Caco-2 (cell line): ENCODE results near the gene BASP1. TPM values are rescaled to one million over a fixed set of nuclear protein-coding genes. Genes with fewer than 3 reads are reported as not detected.

ENCODE experiments used
- BruUV-seq: library from RNA; stranded (reverse); fragments of 400-500 nt; replicated peaks from 2 replicates; lab custom pipeline; 2021; lab: Mats Ljungman, UMichigan
- CTCF ChIA-PET: fragments of 300-600 bp; sonication (Branson Sonifier 250); formaldehyde crosslinking; loops from one replicate; lab custom pipeline; 2022; ENCODE audit warnings: antibody characterized with exemption; lab: Charles Lee
- POLR2A ChIA-PET: fragments of 300-600 bp; sonication (Branson Sonifier 250); formaldehyde crosslinking; loops from one replicate; lab custom pipeline; 2022; ENCODE audit warnings: antibody characterized with exemption; lab: Charles Lee
- DNase-seq, 2 experiments: peaks; one replicate each; pipeline versions ENCODE4 v3.0.0 to v3.0.0-alpha.2; 2020 to 2022
- H3K27me3 ChIP-seq: replicated peaks from 2 replicates; pipeline ENCODE4 v1.6.0; 2011; ENCODE audit warnings: low read length; ENCODE audit not compliant: control insufficient read depth, insufficient read depth
- H3K36me3 ChIP-seq: 2 replicates; pipeline ENCODE4 v1.5.1; 2011; ENCODE audit warnings: low read length; ENCODE audit not compliant: control insufficient read depth, insufficient read depth
- H3K4me1 ChIP-seq: fragments of 250-450 bp; sonication (Bioruptor Pico); 2 replicates; pipeline ENCODE4 v1.5.1; 2020; ENCODE audit warnings: mild to moderate bottlenecking
- H3K4me3 ChIP-seq: 2 replicates; pipeline ENCODE4 v1.5.1; 2011; ENCODE audit warnings: low read depth, mild to moderate bottlenecking, control low read depth, low read length
- H3K9me3 ChIP-seq: fragments of 250-450 bp; sonication (Bioruptor Pico); 2 replicates; pipeline ENCODE4 v1.5.1; 2020; ENCODE audit warnings: mild to moderate bottlenecking, moderate library complexity
- H3K27ac Mint-ChIP-seq: one replicate; pipeline ENCODE4 v1.8.0; 2022; ENCODE audit warnings: mixed read lengths; ENCODE audit not compliant: unreplicated experiment
- H3K27me3 Mint-ChIP-seq: one replicate; pipeline ENCODE4 v1.8.0; 2022; ENCODE audit warnings: mixed read lengths; ENCODE audit not compliant: insufficient read depth, unreplicated experiment
- H3K36me3 Mint-ChIP-seq: one replicate; pipeline ENCODE4 v1.8.0; 2022; ENCODE audit warnings: mild to moderate bottlenecking, mixed read lengths; ENCODE audit not compliant: insufficient read depth, unreplicated experiment
- H3K4me1 Mint-ChIP-seq: one replicate; pipeline ENCODE4 v1.8.0; 2022; ENCODE audit warnings: low read depth, mixed read lengths; ENCODE audit not compliant: unreplicated experiment
- H3K4me3 Mint-ChIP-seq: one replicate; pipeline ENCODE4 v1.8.0; 2022; ENCODE audit warnings: mild to moderate bottlenecking, moderate library complexity, mixed read lengths; ENCODE audit not compliant: unreplicated experiment
- H3K9me3 Mint-ChIP-seq: one replicate; pipeline ENCODE4 v1.8.0; 2022; ENCODE audit warnings: mixed read lengths; ENCODE audit not compliant: unreplicated experiment
- intact Hi-C: fragments of 100-400 bp; cut with micrococcal nuclease; formaldehyde crosslinking; loops from one replicate; pipeline ENCODE4 v1.10.0; 2022; ENCODE audit not compliant: unreplicated experiment
- total RNA-seq: library from RNA; stranded (reverse); gene quantifications from 2 replicates; pipeline ENCODE4 v1.2.3, GENCODE V29; 2022
- TF ChIP-seq, protein P1 (sequence below), 2 experiments: fragments of 200-600 bp in 1 of 2; IDR thresholded peaks; 1 replicate in 1 of 2; 2 replicates in 1 of 2; pipeline versions ENCODE4 v1.5.1 to v1.8.0; 2011 to 2022; ENCODE audit warnings: antibody characterized with exemption in 1 of 2, control low read depth in 1 of 2, inconsistent platforms in 1 of 2, low read depth in 1 of 2, low read length in 1 of 2, mild to moderate bottlenecking in 1 of 2, moderate library complexity in 1 of 2; ENCODE audit not compliant: insufficient read depth in 1 of 2, severe bottlenecking in 1 of 2, unreplicated experiment in 1 of 2

Gene BASP1
- total RNA-seq, 1 experiment from 2014 or later, result 78.1 TPM

DNA sequence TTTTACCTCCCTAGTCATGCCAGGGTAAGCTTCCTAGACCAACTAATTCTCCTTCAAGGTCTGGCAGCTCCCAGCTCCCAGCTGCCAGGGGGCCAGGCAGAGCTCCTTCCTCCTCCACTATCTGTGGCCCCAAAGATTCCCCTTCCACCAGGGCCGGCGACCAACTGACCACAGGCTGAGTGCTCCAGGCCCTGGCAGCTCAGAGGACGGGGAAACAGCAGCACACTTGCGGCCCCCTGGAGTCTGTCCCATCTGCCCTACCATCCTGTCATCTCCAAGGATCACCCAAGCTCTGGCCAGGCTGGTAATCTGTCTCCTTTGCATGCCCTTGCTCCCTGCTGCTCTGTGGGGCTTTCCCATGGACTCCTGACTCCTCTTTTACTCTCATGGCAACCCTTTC lies 31.2 kb upstream of the BASP1 start:
- H3K27ac Mint-ChIP-seq, result peak overlapping the region; percentile 21
- H3K36me3 ChIP-seq, result no peaks in the 10 kb centered on the region
- no peak overlapping the region for H3K4me3 ChIP-seq
- H3K27me3 Mint-ChIP-seq, result no peaks in the 10 kb centered on the region
- no peak overlapping the region for H3K4me3 Mint-ChIP-seq
- no peak for DNase-seq
- intact Hi-C loops, result no loop called here
- H3K36me3 Mint-ChIP-seq, result peaks cover 5% of the 10 kb centered on the region
- no peaks in the 10 kb centered on the region for H3K27me3 ChIP-seq
- ChIA-PET CTCF (no interaction called here), POLR2A (no interaction called here)
- H3K4me1 Mint-ChIP-seq, result peaks cover 37% of the 10 kb centered on the region
- TF ChIP-seq, protein P1, sequence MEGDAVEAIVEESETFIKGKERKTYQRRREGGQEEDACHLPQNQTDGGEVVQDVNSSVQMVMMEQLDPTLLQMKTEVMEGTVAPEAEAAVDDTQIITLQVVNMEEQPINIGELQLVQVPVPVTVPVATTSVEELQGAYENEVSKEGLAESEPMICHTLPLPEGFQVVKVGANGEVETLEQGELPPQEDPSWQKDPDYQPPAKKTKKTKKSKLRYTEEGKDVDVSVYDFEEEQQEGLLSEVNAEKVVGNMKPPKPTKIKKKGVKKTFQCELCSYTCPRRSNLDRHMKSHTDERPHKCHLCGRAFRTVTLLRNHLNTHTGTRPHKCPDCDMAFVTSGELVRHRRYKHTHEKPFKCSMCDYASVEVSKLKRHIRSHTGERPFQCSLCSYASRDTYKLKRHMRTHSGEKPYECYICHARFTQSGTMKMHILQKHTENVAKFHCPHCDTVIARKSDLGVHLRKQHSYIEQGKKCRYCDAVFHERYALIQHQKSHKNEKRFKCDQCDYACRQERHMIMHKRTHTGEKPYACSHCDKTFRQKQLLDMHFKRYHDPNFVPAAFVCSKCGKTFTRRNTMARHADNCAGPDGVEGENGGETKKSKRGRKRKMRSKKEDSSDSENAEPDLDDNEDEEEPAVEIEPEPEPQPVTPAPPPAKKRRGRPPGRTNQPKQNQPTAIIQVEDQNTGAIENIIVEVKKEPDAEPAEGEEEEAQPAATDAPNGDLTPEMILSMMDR (IDR thresholded peaks at IDR 0.05; ENCODE audit: insufficient read depth in 1 of 2, low read depth in 1 of 2, low read length in 1 of 2, severe bottlenecking in 1 of 2, unreplicated experiment in 1 of 2), result no peak
- no peaks in the 10 kb centered on the region for H3K9me3 Mint-ChIP-seq
- BruUV-seq, result no TSS peak
- peaks cover 25% of the 10 kb centered on the region for H3K4me1 ChIP-seq
- H3K9me3 ChIP-seq, result no peaks in the 10 kb centered on the region

DNA sequence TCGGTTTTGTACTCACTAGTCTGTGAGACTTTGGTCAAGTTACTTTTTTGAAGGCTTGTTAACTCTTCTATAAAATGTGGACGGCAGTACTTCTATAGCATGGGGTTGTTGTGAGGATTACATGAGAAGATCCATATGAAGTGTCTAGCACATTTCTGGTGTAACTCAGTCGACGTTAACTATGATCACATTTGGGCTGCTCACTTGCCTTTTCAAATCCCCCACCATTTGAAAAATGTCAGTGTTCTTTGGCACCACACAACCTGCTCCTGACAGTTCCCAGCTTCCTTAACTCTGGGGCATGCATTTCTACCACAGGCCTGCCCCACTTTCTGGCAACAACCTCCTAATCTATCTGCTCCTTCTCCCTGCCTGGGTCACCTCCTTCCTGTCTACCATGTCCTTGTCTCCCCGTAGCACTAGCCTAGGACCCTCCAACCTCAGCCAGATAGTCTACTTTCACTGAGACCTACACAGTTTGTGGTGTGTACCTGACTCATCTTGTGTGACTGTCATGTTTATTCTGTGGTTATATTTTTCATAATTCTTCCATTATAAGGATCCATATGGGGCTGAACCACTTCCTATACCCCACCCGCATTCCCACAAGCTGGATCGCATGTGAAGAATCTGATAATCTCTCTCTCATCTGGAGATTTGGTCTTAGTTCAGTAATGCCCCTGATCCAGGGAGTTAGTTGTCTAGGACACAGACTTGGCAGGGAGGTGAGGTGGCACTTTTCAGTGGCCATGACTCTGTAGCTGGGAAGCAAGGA lies 30.2 kb upstream of the BASP1 start:
- H3K4me1 ChIP-seq, result peaks cover 21% of the 10 kb centered on the region
- H3K27me3 ChIP-seq, result no peaks in the 10 kb centered on the region
- no TSS peak for BruUV-seq
- H3K9me3 Mint-ChIP-seq, result no peaks in the 10 kb centered on the region
- CTCF ChIA-PET, result no interaction called here
- H3K4me3 ChIP-seq, result no peak overlapping the region
- no peaks in the 10 kb centered on the region for H3K9me3 ChIP-seq
- H3K4me1 Mint-ChIP-seq, result peaks cover 28% of the 10 kb centered on the region
- POLR2A ChIA-PET, result no interaction called here
- no peaks in the 10 kb centered on the region for H3K36me3 Mint-ChIP-seq
- intact Hi-C loops, result no loop called here
- H3K4me3 Mint-ChIP-seq, result no peak overlapping the region
- DNase-seq, result no peak
- TF ChIP-seq, protein P1 (IDR thresholded peaks at IDR 0.05; ENCODE audit: insufficient read depth in 1 of 2, low read depth in 1 of 2, low read length in 1 of 2, severe bottlenecking in 1 of 2, unreplicated experiment in 1 of 2), result no peak
- peak overlapping the region; percentile 21 for H3K27ac Mint-ChIP-seq
- H3K27me3 Mint-ChIP-seq, result no peaks in the 10 kb centered on the region
- H3K36me3 ChIP-seq, result no peaks in the 10 kb centered on the region

GRCh38 chr5:17187786-17188170 lies 29.7 kb upstream of the BASP1 start:
- H3K27me3 ChIP-seq, result no peaks in the 10 kb centered on the region
- ChIA-PET POLR2A (no interaction called here), CTCF (no interaction called here)
- intact Hi-C loops, result no loop called here
- H3K4me1 ChIP-seq, result peaks cover 21% of the 10 kb centered on the region
- no peaks in the 10 kb centered on the region for H3K36me3 ChIP-seq
- Mint-ChIP-seq H3K27me3 (no peaks in the 10 kb centered on the region), H3K27ac (no peak overlapping the region), H3K9me3 (no peaks in the 10 kb centered on the region), H3K4me1 (peaks cover 28% of the 10 kb centered on the region), H3K36me3 (no peaks in the 10 kb centered on the region), H3K4me3 (no peak overlapping the region)
- no peak for DNase-seq
- BruUV-seq, result no TSS peak
- H3K4me3 ChIP-seq, result no peak overlapping the region
- TF ChIP-seq, protein P1 (IDR thresholded peaks at IDR 0.05; ENCODE audit: insufficient read depth in 1 of 2, low read depth in 1 of 2, low read length in 1 of 2, severe bottlenecking in 1 of 2, unreplicated experiment in 1 of 2), result no peak
- H3K9me3 ChIP-seq, result no peaks in the 10 kb centered on the region
